ENCODE results near the gene ZBTB18. TPM values are rescaled to one million over a fixed set of nuclear protein-coding genes. Genes with fewer than 3 reads are reported as not detected.
"Not testable (repeated sequence)": the region's sequence is repeated elsewhere in the genome, so short reads cannot be mapped to it uniquely, and the experiment has no call there.

ZBTB18 gene
- polyA plus RNA-seq (ENCODE audit: low read depth in 6 of 6), result 10 to 100 TPM in 3 of 6 donors, 1 to 10 TPM in 3; 3.4 to 12.0 (median 9.8) TPM

- no peak for DNase-seq
- peaks cover 6 to 7% of the 10 kb centered on the region in 2 donors for H3K36me3 Mint-ChIP-seq
- H3K27ac Mint-ChIP-seq, result peak within 1 kb of the TSS in 2 of 6 donors; percentile 99
- no peak for ATAC-seq (ENCODE audit: low read depth in 2 of 2)
- peak within 1 kb of the TSS in 1 of 8 donors; percentile 99 for H3K4me3 Mint-ChIP-seq
- H3K4me1 Mint-ChIP-seq, result peaks cover 20 to 31% (median 30%) of the 10 kb centered on the region in 3 donors
- H3K9me3 Mint-ChIP-seq, result no peaks in the 10 kb centered on the region
- H3K27me3 Mint-ChIP-seq, result no peaks in the 10 kb centered on the region
Observed at GRCh38 chr1:244050835-244051444, at the start of gene ZBTB18. Gene ZBTB18 (plus strand): TSS chr1:244051283. CDS start chr1:244051432, 149 bp downstream.

- peak; percentile 12 to 43 for ATAC-seq (ENCODE audit: low read depth in 2 of 2)
- peaks cover 12 to 17% (median 13%) of the 10 kb centered on the region in 3 donors for H3K4me1 Mint-ChIP-seq
- H3K9me3 Mint-ChIP-seq, result peaks cover 0 to 5% (median 0%) of the 10 kb centered on the region in 7 donors
- H3K4me3 Mint-ChIP-seq, result peak overlapping the region in 1 of 8 donors; percentile 4
- H3K27ac Mint-ChIP-seq, result no peak overlapping the region
- peaks cover 0 to 17% (median 8%) of the 10 kb centered on the region in 3 donors for H3K27me3 Mint-ChIP-seq
- DNase-seq, result no peak
- no peaks in the 10 kb centered on the region for H3K36me3 Mint-ChIP-seq
Observed at GRCh38 chr1:244002721-244003120, 48.4 kb upstream of the ZBTB18 start.

- ATAC-seq (ENCODE audit: low read depth in 2 of 2), result no peak
- Mint-ChIP-seq H3K4me3 (no peak overlapping the region), H3K36me3 (no peaks in the 10 kb centered on the region), H3K27me3 (peaks cover 0 to 8% (median 8%) of the 10 kb centered on the region in 3 donors), H3K4me1 (peaks cover 12 to 17% (median 13%) of the 10 kb centered on the region in 3 donors), H3K9me3 (no peaks in the 10 kb centered on the region), H3K27ac (no peak overlapping the region)
- DNase-seq, result no peak
Observed at GRCh38 chr1:244005455-244005854, 45.6 kb upstream of the ZBTB18 start.

DNA sequence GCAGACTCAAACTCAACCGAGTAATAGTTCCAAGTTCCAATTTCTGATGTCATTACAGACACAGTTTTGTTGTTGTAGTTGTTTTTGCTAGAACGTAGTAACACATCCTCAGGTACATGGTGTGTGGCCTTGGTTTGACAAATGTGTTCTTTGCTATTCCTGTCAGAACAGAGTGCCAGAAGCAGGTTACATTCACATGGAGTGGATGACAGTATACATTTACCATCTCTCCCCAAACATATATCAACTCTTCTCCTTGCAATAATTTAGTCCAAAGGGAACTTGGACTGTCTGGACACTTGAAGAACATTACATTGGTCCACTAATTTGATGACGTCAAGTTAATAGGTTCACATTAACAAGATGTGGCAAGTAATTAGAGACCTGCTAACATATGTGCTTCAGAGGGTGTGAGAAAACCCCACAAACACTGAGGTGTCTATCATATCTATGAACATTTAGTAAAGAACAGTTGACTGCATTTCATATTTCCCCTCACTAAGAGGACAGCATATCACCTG lies 44.6 kb upstream of the ZBTB18 start:
- no peaks in the 10 kb centered on the region for H3K36me3 Mint-ChIP-seq
- no peak overlapping the region for H3K27ac Mint-ChIP-seq
- DNase-seq (no peak), ATAC-seq (ENCODE audit: low read depth in 2 of 2) (no peak)
- peaks cover 0 to 8% (median 8%) of the 10 kb centered on the region in 3 donors for H3K27me3 Mint-ChIP-seq
- no peaks in the 10 kb centered on the region for H3K9me3 Mint-ChIP-seq
- no peak overlapping the region for H3K4me3 Mint-ChIP-seq
- H3K4me1 Mint-ChIP-seq, result peaks cover 12 to 17% (median 13%) of the 10 kb centered on the region in 3 donors

- Mint-ChIP-seq H3K27ac (peak overlapping the region in 1 of 6 donors; percentile 45), H3K27me3 (peaks cover 0 to 8% (median 8%) of the 10 kb centered on the region in 3 donors), H3K9me3 (no peaks in the 10 kb centered on the region), H3K36me3 (no peaks in the 10 kb centered on the region), H3K4me3 (no peak overlapping the region), H3K4me1 (peaks cover 12 to 16% (median 13%) of the 10 kb centered on the region in 3 donors)
- ATAC-seq (ENCODE audit: low read depth in 2 of 2) (no peak), DNase-seq (no peak)
Observed at GRCh38 chr1:244006961-244007360, 44.1 kb upstream of the ZBTB18 start.

- H3K27me3 Mint-ChIP-seq, result peaks cover 0 to 15% (median 0%) of the 10 kb centered on the region in 3 donors
- no peak for ATAC-seq (ENCODE audit: low read depth in 2 of 2)
- no peaks in the 10 kb centered on the region for H3K9me3 Mint-ChIP-seq
- H3K4me1 Mint-ChIP-seq, result no peaks in the 10 kb centered on the region
- no peak overlapping the region for H3K4me3 Mint-ChIP-seq
- H3K27ac Mint-ChIP-seq, result peak overlapping the region in 1 of 6 donors; percentile 42
- no peak for DNase-seq
- H3K36me3 Mint-ChIP-seq, result no peaks in the 10 kb centered on the region
Observed at GRCh38 chr1:244010191-244010590, 40.9 kb upstream of the ZBTB18 start.

- no peaks in the 10 kb centered on the region for H3K36me3 Mint-ChIP-seq
- no peak overlapping the region for H3K27ac Mint-ChIP-seq
- H3K27me3 Mint-ChIP-seq, result peaks cover 0 to 15% (median 0%) of the 10 kb centered on the region in 3 donors
- ATAC-seq (ENCODE audit: low read depth in 2 of 2), result no peak
- DNase-seq, result no peak
- no peaks in the 10 kb centered on the region for H3K4me1 Mint-ChIP-seq
- H3K9me3 Mint-ChIP-seq, result no peaks in the 10 kb centered on the region
- H3K4me3 Mint-ChIP-seq, result no peak overlapping the region
Observed at GRCh38 chr1:244010703-244011123, 40.4 kb upstream of the ZBTB18 start.

- DNase-seq, result no peak
- ATAC-seq (ENCODE audit: low read depth in 2 of 2), result no peak
- Mint-ChIP-seq H3K4me1 (no peaks in the 10 kb centered on the region), H3K27ac (no peak overlapping the region), H3K4me3 (no peak overlapping the region), H3K36me3 (no peaks in the 10 kb centered on the region), H3K9me3 (no peaks in the 10 kb centered on the region), H3K27me3 (peaks cover 0 to 15% (median 0%) of the 10 kb centered on the region in 3 donors)
Observed at GRCh38 chr1:244011271-244011670, 39.8 kb upstream of the ZBTB18 start.

DNA sequence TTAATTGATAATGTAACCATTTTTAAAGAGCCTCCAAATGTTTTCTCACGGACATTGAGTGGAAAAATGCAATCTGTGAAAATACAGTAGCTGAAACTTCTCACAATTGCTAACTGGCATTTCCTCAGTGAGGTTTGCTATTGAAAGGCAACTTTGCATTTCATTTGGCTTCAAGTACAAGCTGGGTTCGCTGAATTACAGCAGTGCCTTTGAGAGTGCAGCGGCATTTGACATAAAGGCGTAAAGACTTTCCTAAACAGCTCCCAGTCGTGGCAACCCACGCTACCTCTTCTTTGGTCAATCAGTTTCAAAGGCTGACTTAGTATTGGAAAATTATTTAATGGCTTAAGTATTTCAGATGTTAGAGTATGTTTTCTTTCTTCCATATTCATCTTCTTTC lies 39.3 kb upstream of the ZBTB18 start:
- H3K9me3 Mint-ChIP-seq, result no peaks in the 10 kb centered on the region
- H3K4me1 Mint-ChIP-seq, result no peaks in the 10 kb centered on the region
- peaks cover 0 to 15% (median 0%) of the 10 kb centered on the region in 3 donors for H3K27me3 Mint-ChIP-seq
- H3K36me3 Mint-ChIP-seq, result no peaks in the 10 kb centered on the region
- DNase-seq, result no peak
- no peak overlapping the region for H3K27ac Mint-ChIP-seq
- H3K4me3 Mint-ChIP-seq, result no peak overlapping the region
- no peak for ATAC-seq (ENCODE audit: low read depth in 2 of 2)

DNA sequence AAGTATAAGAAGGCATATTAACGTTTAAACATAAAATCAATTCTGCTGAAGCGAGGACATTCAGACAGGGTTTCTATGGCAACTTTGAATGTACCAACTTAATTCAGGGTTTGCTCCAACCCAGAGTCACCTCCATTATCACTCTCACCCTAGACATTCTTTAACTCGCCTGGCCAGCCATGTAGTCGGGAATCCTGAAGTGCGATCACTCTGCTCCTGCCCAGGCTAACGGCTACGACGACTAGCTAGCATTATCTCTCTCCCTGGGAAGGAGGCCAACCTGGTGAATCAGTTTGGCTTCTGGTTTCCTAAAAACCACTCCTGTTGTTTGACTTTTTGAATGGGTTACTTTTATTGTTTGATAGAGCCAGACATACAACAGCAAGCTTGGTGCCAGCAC lies 38.9 kb upstream of the ZBTB18 start:
- DNase-seq, result no peak
- H3K9me3 Mint-ChIP-seq, result no peaks in the 10 kb centered on the region

DNA sequence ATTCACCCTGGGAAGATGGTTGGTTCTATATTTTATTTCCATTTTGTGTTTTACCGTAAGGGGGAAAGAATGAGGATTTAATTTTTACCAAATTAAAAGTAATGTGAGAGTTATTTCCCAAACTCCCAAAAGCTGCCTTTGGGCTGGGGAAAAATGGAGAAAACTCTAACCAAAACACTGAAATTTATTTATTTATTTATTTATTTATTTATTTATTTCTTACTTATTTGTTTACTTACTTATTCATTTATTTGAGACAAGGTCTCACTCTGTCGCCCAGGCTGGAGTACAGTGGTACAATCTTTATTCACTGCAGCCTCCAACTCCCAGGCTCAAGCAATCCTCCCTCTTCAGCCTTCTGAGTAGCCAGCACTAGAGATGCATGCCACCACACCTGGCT lies 38.0 kb upstream of the ZBTB18 start:
- no peaks in the 10 kb centered on the region for H3K36me3 Mint-ChIP-seq
- no peak overlapping the region for H3K4me3 Mint-ChIP-seq
- ATAC-seq (ENCODE audit: low read depth in 2 of 2), result no peak
- no peak overlapping the region for H3K27ac Mint-ChIP-seq
- H3K9me3 Mint-ChIP-seq, result no peaks in the 10 kb centered on the region
- no peak for DNase-seq
- H3K27me3 Mint-ChIP-seq, result peaks cover 0 to 8% (median 0%) of the 10 kb centered on the region in 3 donors
- H3K4me1 Mint-ChIP-seq, result no peaks in the 10 kb centered on the region

More for the DNA sequence above, 38.9 kb upstream of the ZBTB18 start:
- Mint-ChIP-seq H3K36me3 (no peaks in the 10 kb centered on the region), H3K27ac (no peak overlapping the region), H3K4me3 (no peak overlapping the region), H3K27me3 (peaks cover 0 to 12% (median 0%) of the 10 kb centered on the region in 3 donors), H3K4me1 (no peaks in the 10 kb centered on the region)
- no peak for ATAC-seq (ENCODE audit: low read depth in 2 of 2)

DNA sequence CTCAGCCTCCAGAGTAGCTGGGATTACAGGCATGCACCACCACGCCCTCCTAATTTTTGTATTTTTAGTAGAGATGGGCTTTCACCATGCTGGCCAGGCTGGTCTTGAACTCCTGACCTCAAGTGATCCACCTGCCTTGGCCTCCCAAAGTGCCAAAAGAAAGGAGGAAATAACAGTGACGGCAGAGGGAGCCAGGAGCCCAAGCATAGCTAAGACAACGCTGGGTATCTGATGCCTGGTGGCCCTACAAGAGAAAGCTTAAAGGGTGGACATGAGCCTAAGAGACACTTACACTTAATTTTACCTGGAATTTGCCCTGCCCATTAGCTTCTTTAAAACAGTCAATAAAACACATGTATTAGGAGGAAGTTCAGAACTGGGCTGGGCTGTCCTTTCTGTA lies 36.2 kb upstream of the ZBTB18 start:
- H3K27ac Mint-ChIP-seq; H3K27me3 Mint-ChIP-seq; ATAC-seq (ENCODE audit: low read depth in 2 of 2): not testable (repeated sequence)

GRCh38 chr1:244019982-244020485 lies 31.0 kb upstream of the ZBTB18 start:
- H3K9me3 Mint-ChIP-seq, result peaks cover 0 to 2% (median 0%) of the 10 kb centered on the region in 7 donors
- H3K36me3 Mint-ChIP-seq, result no peaks in the 10 kb centered on the region
- ATAC-seq (ENCODE audit: low read depth in 2 of 2) (no peak), DNase-seq (no peak)
- H3K27ac Mint-ChIP-seq, result no peak overlapping the region
- peaks cover 0 to 27% (median 10%) of the 10 kb centered on the region in 3 donors for H3K27me3 Mint-ChIP-seq
- no peak overlapping the region for H3K4me3 Mint-ChIP-seq
- H3K4me1 Mint-ChIP-seq, result no peaks in the 10 kb centered on the region

More for the DNA sequence above, 36.2 kb upstream of the ZBTB18 start:
- not testable (repeated sequence) for DNase-seq, H3K4me3 Mint-ChIP-seq, H3K4me1 Mint-ChIP-seq, H3K36me3 Mint-ChIP-seq, H3K9me3 Mint-ChIP-seq

DNA sequence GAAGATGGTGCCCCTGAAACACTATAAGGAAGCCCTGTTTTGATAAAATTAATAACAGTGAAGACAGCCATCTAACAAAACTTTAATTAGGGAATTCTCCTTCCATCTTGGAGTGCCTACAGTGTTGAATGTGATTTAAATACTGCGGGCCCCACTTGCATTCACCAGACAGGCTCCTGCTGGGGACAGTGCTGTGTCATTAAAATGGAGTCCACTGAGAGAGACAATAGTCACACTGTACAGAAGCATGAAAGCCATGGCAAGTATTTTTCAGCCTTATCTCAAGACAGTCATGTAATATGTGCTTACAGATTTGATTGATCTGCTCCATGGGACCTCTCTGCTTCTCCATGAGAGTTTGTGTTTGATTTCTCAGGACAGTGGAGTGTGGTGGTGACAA lies 29.7 kb upstream of the ZBTB18 start:
- H3K4me3 Mint-ChIP-seq, result no peak overlapping the region
- H3K27me3 Mint-ChIP-seq, result peaks cover 0 to 27% (median 10%) of the 10 kb centered on the region in 3 donors
- H3K4me1 Mint-ChIP-seq, result no peaks in the 10 kb centered on the region
- DNase-seq (no peak), ATAC-seq (ENCODE audit: low read depth in 2 of 2) (no peak)
- H3K27ac Mint-ChIP-seq, result no peak overlapping the region
- peaks cover 0 to 2% (median 0%) of the 10 kb centered on the region in 7 donors for H3K9me3 Mint-ChIP-seq
- H3K36me3 Mint-ChIP-seq, result no peaks in the 10 kb centered on the region

All from naive B cell (primary cell).